K562 (cell line): Measurements from ENCODE around the gene ARHGAP42. TPM values are rescaled to one million over a fixed set of nuclear protein-coding genes. Genes with fewer than 3 reads are reported as not detected.

Experiments used
- ATAC-seq: fragments of 200-7000 bp; cut with Tn5 transposase; 3 replicates; pipeline ENCODE4 v1.9.1; 2020; ENCODE audit warnings: moderate library complexity
- BruUV-seq: library from RNA; stranded (reverse); fragments of 400-500 nt; replicated peaks from 2 replicates; lab custom pipeline; 2021; lab: Mats Ljungman, UMichigan
- CTCF ChIA-PET: fragments of 300-600 bp; formaldehyde crosslinking; extraction: SDS; loops from one replicate; lab custom pipeline; 2021; ENCODE audit warnings: low intra/inter-chr PET ratio; lab: Yijun Ruan, JAX
- POLR2A ChIA-PET: fragments of 300-600, 350-650 bp; sonication (Branson Sonifier 250); formaldehyde crosslinking; extraction: SDS; loops from one replicate; lab custom pipeline; 2021; ENCODE audit warnings: antibody characterized with exemption, inconsistent platforms; lab: Yijun Ruan, JAX
- DNase-seq, 4 experiments: peaks; one replicate each; pipeline versions ENCODE4 v3.0.0 to v3.0.0-alpha.2; 2011 to 2018; ENCODE audit warnings: low spot score in 3 of 4, mixed read lengths in 3 of 4; ENCODE audit errors: extremely low read depth in 1 of 4
- FAIRE-seq: peaks from 2 replicates; lab custom pipeline; 2011; peaks lifted over from hg19 to GRCh38; lab: Jason Lieb, UNC
- H2AFZ ChIP-seq: 2 replicates; pipeline ENCODE4 v1.6.0; 2011; ENCODE audit warnings: low read depth, low read length, control low read depth, inconsistent platforms
- H3K27ac ChIP-seq: fragments of 200-600 bp; 3 replicates; pipeline ENCODE4 v1.8.0; 2011; ENCODE audit warnings: low read depth, mild to moderate bottlenecking, control low read depth, inconsistent platforms, low read length, moderate library complexity, mixed read lengths; ENCODE audit errors: extremely low read depth
- H3K27me3 ChIP-seq, 2 experiments: fragments of 300-600 bp in 1 of 2; 2 replicates in 1 of 2; 3 replicates in 1 of 2; pipeline versions ENCODE4 v1.6.0 to v1.8.0; 2011; ENCODE audit warnings: inconsistent platforms in 2 of 2, low read length in 2 of 2, mild to moderate bottlenecking in 1 of 2, mixed read lengths in 1 of 2, moderate library complexity in 1 of 2; ENCODE audit not compliant: control insufficient read depth in 2 of 2, insufficient read depth in 2 of 2
- H3K36me3 ChIP-seq: fragments of 300-600 bp; 3 replicates; pipeline ENCODE4 v1.8.0; 2011; ENCODE audit warnings: mild to moderate bottlenecking, low read length, inconsistent platforms; ENCODE audit not compliant: control insufficient read depth, insufficient read depth
- H3K4me1 ChIP-seq, 2 experiments: fragments of 200-600 bp in 1 of 2; replicated peaks in 1 of 2; 2 replicates in 1 of 2; 3 replicates in 1 of 2; pipeline versions ENCODE4 v1.5.1 to v1.8.0; 2011; ENCODE audit warnings: inconsistent platforms in 2 of 2, low read length in 2 of 2, mild to moderate bottlenecking in 1 of 2, mixed read lengths in 1 of 2, moderate library complexity in 1 of 2; ENCODE audit not compliant: control insufficient read depth in 2 of 2, insufficient read depth in 2 of 2
- H3K4me2 ChIP-seq: 2 replicates; pipeline ENCODE4 v1.6.1; 2011; ENCODE audit warnings: low read length, control low read depth, inconsistent platforms, mixed read lengths; ENCODE audit not compliant: insufficient read depth
- H3K4me3 ChIP-seq: fragments of 200-600 bp; sonication (generic), shearing (Covaris generic); 2 replicates; pipeline ENCODE4 v1.5.1; 2016; ENCODE audit warnings: control low read depth, inconsistent platforms
- H3K79me2 ChIP-seq: fragments of 200-600 bp; 3 replicates; pipeline ENCODE4 v1.8.0; 2011; ENCODE audit warnings: low read length, inconsistent platforms; ENCODE audit not compliant: control insufficient read depth, insufficient read depth
- H3K9ac ChIP-seq, 2 experiments: 2 replicates each; pipeline versions ENCODE4 v1.6.0 to v1.6.1; 2011; ENCODE audit warnings: low read depth in 2 of 2, low read length in 2 of 2, control low read depth in 1 of 2, inconsistent platforms in 1 of 2, mild to moderate bottlenecking in 1 of 2, mixed read lengths in 1 of 2; ENCODE audit not compliant: insufficient read depth in 1 of 2
- H3K9me1 ChIP-seq: one replicate; pipeline ENCODE4 v1.6.0; 2011; ENCODE audit warnings: inconsistent platforms, mild to moderate bottlenecking, low read length, moderate library complexity; ENCODE audit not compliant: control insufficient read depth, insufficient read depth
- H3K9me3 ChIP-seq: replicated peaks from 2 replicates; pipeline ENCODE4 v1.5.1; 2011; ENCODE audit warnings: low read depth, low read length, inconsistent platforms; ENCODE audit not compliant: control insufficient read depth, insufficient read depth
- H4K20me1 ChIP-seq: replicated peaks from 2 replicates; pipeline ENCODE4 v1.6.1; 2011; ENCODE audit warnings: low read length, inconsistent platforms, mixed read lengths; ENCODE audit not compliant: control insufficient read depth, insufficient read depth
- ZNF217 ChIP-seq: sonication (generic); formaldehyde crosslinking; IDR thresholded peaks from 2 replicates; pipeline ENCODE4 v1.8.0; 2022; ENCODE audit warnings: mild to moderate bottlenecking, missing genetic modification reagents
- ZNF41 ChIP-seq: fragments of 250-450 bp; sonication (Bioruptor Pico); conservative IDR thresholded peaks from 2 replicates; pipeline ENCODE4 v1.4.0; 2020; ENCODE audit warnings: mild to moderate bottlenecking
- WGBS: fragments of 100-300 bp; shearing (Covaris generic); methylation state at CpG from one replicate; pipeline ENCODE4 v1.1.6; 2016; ENCODE audit warnings: low coverage, mixed read lengths; ENCODE audit not compliant: insufficient coverage; ENCODE audit errors: missing lambda C conversion rate; 5-methylcytosine and 5-hydroxymethylcytosine counted together
- in situ Hi-C: fragments of 300-500 bp; cut with MboI; formaldehyde crosslinking; loops from 4 replicates; pipeline ENCODE4 v1.15.0; 2018; ENCODE audit warnings: inconsistent platforms, mixed read lengths
- intact Hi-C: fragments of 100-400 bp; cut with micrococcal nuclease; formaldehyde crosslinking; loops from 2 replicates; pipeline ENCODE4 v1.14.2; 2022
- polyA plus RNA-seq, 8 experiments: library from polyadenylated mRNA; depleted of rRNA in 4 of 8; stranded (reverse) in 5 of 8; unstranded in 3 of 8; fragments of >200 nt; fragmentation: Nextera tagmentation in 2 of 8; fragmentation: Illumina TruSeq in 1 of 8; extraction: Ambion mirVana in 2 of 8; extraction: Trizol in 1 of 8; gene quantifications; 2 replicates each; pipeline versions ENCODE4 v1.2.1 to v1.2.3, GENCODE V29; 2011 to 2014; ENCODE audit warnings: inconsistent platforms in 1 of 8, missing spikeins in 1 of 8
- total RNA-seq, 7 experiments: library from RNA; depleted of rRNA in 6 of 7; stranded (reverse); fragments of >200 nt in 6 of 7; fragmentation: Illumina TruSeq in 2 of 7; extraction: Trizol in 2 of 7; gene quantifications; 2 replicates each; pipeline versions ENCODE4 v1.2.1 to v1.2.3, GENCODE V29; 2011 to 2021; ENCODE audit warnings: low replicate concordance in 1 of 7
- TF ChIP-seq, protein P1 (sequence below), 3 experiments: IDR thresholded peaks in 2 of 3; conservative IDR thresholded peaks in 1 of 3; 2 replicates each; pipeline ENCODE4 v1.5.1; 2011 to 2012; ENCODE audit warnings: low read length in 3 of 3, mild to moderate bottlenecking in 3 of 3, control low read depth in 2 of 3, improper control_type of control experiment in 1 of 3, inconsistent platforms in 1 of 3, low read depth in 1 of 3, mixed read lengths in 1 of 3, moderate library complexity in 1 of 3; ENCODE audit not compliant: insufficient read depth in 2 of 3
- TF ChIP-seq, protein P2 (sequence below), 2 experiments: fragments of 450-650 bp; conservative IDR thresholded peaks; 2 replicates each; pipeline ENCODE4 v1.6.1; 2017; ENCODE audit warnings: mild to moderate bottlenecking in 2 of 2, moderate library complexity in 2 of 2
- TF ChIP-seq, protein P3 (sequence below): fragments of 200-600 bp; sonication (generic); IDR thresholded peaks from one replicate; pipeline ENCODE4 v1.6.1; 2012; ENCODE audit warnings: mild to moderate bottlenecking, low read depth, low read length, inconsistent platforms

The ARHGAP42 gene
- total and polyA plus RNA-seq, 9 of the 15 experiments (the other 6 are each of a cell fraction or from before 2014, with no cell fraction given) = 0.95 to 6.1 (median 2.4) TPM

DNA sequence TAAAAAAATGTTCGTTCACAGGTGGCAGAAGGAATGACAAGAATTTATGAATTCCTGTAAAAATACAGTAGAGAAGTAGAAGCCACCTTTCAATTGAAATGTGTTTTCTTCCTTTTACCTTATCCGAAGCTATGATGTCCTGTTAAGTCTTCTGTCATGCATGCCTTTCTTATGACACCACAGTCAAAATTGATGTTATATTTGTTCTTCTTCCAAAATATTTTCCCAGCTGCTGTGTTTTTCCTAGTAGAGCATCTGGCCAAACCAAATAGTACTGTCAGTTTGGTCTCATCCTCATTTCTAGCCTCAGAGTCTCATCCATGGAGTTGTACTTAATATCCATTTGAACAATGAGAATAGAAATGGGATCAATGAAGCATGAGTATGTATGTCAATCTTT lies 236.5 kb downstream of the ARHGAP42 start:
- FAIRE-seq (no peak), ATAC-seq (no peak), DNase-seq (no peak)
- Histone ChIP-seq H3K27ac (no peak overlapping the region), H3K9ac (no peak overlapping the region), H2AFZ (no peak overlapping the region), H3K79me2 (no peaks in the 10 kb centered on the region), H3K9me1 (no peaks in the 10 kb centered on the region), H3K9me3 (no peaks in the 10 kb centered on the region), H4K20me1 (no peaks in the 10 kb centered on the region), H3K36me3 (no peaks in the 10 kb centered on the region), H3K4me2 (no peak overlapping the region), H3K4me3 (no peak overlapping the region), H3K4me1 (no peaks in the 10 kb centered on the region), H3K27me3 (no peaks in the 10 kb centered on the region)
- POLR2A ChIA-PET = interaction anchor here (1.5 kb wide), 1 partner anchor 8 kb away, joined by 3 read pairs; no protein-coding TSS in a partner anchor
- no TSS peak for BruUV-seq
- intact Hi-C loops = no loop called here
- in situ Hi-C loops = no loop called here
- CTCF ChIA-PET = no interaction called here
- WGBS = 35% methylated on average over 2 of the region's 2 CpGs
- TF ChIP-seq, protein P1, sequence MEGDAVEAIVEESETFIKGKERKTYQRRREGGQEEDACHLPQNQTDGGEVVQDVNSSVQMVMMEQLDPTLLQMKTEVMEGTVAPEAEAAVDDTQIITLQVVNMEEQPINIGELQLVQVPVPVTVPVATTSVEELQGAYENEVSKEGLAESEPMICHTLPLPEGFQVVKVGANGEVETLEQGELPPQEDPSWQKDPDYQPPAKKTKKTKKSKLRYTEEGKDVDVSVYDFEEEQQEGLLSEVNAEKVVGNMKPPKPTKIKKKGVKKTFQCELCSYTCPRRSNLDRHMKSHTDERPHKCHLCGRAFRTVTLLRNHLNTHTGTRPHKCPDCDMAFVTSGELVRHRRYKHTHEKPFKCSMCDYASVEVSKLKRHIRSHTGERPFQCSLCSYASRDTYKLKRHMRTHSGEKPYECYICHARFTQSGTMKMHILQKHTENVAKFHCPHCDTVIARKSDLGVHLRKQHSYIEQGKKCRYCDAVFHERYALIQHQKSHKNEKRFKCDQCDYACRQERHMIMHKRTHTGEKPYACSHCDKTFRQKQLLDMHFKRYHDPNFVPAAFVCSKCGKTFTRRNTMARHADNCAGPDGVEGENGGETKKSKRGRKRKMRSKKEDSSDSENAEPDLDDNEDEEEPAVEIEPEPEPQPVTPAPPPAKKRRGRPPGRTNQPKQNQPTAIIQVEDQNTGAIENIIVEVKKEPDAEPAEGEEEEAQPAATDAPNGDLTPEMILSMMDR (IDR thresholded peaks at IDR 0.05 in 2 of 3, conservative IDR thresholded peaks at IDR 0.05 in 1 of 3; ENCODE audit: insufficient read depth in 2 of 3, low read depth in 1 of 3, low read length in 3 of 3) = no peak
- TF ChIP-seq ZNF217 (CRISPR knock-in tag) = no peak
- TF ChIP-seq, protein P2, sequence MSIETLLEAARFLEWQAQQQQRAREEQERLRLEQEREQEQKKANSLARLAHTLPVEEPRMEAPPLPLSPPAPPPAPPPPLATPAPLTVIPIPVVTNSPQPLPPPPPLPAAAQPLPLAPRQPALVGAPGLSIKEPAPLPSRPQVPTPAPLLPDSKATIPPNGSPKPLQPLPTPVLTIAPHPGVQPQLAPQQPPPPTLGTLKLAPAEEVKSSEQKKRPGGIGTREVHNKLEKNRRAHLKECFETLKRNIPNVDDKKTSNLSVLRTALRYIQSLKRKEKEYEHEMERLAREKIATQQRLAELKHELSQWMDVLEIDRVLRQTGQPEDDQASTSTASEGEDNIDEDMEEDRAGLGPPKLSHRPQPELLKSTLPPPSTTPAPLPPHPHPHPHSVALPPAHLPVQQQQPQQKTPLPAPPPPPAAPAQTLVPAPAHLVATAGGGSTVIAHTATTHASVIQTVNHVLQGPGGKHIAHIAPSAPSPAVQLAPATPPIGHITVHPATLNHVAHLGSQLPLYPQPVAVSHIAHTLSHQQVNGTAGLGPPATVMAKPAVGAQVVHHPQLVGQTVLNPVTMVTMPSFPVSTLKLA (conservative IDR thresholded peaks at IDR 0.05) = no peak
- TF ChIP-seq, protein P3, sequence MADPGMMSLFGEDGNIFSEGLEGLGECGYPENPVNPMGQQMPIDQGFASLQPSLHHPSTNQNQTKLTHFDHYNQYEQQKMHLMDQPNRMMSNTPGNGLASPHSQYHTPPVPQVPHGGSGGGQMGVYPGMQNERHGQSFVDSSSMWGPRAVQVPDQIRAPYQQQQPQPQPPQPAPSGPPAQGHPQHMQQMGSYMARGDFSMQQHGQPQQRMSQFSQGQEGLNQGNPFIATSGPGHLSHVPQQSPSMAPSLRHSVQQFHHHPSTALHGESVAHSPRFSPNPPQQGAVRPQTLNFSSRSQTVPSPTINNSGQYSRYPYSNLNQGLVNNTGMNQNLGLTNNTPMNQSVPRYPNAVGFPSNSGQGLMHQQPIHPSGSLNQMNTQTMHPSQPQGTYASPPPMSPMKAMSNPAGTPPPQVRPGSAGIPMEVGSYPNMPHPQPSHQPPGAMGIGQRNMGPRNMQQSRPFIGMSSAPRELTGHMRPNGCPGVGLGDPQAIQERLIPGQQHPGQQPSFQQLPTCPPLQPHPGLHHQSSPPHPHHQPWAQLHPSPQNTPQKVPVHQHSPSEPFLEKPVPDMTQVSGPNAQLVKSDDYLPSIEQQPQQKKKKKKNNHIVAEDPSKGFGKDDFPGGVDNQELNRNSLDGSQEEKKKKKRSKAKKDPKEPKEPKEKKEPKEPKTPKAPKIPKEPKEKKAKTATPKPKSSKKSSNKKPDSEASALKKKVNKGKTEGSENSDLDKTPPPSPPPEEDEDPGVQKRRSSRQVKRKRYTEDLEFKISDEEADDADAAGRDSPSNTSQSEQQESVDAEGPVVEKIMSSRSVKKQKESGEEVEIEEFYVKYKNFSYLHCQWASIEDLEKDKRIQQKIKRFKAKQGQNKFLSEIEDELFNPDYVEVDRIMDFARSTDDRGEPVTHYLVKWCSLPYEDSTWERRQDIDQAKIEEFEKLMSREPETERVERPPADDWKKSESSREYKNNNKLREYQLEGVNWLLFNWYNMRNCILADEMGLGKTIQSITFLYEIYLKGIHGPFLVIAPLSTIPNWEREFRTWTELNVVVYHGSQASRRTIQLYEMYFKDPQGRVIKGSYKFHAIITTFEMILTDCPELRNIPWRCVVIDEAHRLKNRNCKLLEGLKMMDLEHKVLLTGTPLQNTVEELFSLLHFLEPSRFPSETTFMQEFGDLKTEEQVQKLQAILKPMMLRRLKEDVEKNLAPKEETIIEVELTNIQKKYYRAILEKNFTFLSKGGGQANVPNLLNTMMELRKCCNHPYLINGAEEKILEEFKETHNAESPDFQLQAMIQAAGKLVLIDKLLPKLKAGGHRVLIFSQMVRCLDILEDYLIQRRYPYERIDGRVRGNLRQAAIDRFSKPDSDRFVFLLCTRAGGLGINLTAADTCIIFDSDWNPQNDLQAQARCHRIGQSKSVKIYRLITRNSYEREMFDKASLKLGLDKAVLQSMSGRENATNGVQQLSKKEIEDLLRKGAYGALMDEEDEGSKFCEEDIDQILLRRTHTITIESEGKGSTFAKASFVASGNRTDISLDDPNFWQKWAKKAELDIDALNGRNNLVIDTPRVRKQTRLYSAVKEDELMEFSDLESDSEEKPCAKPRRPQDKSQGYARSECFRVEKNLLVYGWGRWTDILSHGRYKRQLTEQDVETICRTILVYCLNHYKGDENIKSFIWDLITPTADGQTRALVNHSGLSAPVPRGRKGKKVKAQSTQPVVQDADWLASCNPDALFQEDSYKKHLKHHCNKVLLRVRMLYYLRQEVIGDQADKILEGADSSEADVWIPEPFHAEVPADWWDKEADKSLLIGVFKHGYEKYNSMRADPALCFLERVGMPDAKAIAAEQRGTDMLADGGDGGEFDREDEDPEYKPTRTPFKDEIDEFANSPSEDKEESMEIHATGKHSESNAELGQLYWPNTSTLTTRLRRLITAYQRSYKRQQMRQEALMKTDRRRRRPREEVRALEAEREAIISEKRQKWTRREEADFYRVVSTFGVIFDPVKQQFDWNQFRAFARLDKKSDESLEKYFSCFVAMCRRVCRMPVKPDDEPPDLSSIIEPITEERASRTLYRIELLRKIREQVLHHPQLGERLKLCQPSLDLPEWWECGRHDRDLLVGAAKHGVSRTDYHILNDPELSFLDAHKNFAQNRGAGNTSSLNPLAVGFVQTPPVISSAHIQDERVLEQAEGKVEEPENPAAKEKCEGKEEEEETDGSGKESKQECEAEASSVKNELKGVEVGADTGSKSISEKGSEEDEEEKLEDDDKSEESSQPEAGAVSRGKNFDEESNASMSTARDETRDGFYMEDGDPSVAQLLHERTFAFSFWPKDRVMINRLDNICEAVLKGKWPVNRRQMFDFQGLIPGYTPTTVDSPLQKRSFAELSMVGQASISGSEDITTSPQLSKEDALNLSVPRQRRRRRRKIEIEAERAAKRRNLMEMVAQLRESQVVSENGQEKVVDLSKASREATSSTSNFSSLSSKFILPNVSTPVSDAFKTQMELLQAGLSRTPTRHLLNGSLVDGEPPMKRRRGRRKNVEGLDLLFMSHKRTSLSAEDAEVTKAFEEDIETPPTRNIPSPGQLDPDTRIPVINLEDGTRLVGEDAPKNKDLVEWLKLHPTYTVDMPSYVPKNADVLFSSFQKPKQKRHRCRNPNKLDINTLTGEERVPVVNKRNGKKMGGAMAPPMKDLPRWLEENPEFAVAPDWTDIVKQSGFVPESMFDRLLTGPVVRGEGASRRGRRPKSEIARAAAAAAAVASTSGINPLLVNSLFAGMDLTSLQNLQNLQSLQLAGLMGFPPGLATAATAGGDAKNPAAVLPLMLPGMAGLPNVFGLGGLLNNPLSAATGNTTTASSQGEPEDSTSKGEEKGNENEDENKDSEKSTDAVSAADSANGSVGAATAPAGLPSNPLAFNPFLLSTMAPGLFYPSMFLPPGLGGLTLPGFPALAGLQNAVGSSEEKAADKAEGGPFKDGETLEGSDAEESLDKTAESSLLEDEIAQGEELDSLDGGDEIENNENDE = no peak
- TF ChIP-seq ZNF41 (CRISPR knock-in tag) = no peak
